Measurements from ENCODE around the gene LYPD6.

- TF ChIP-seq CTCF (IDR thresholded peaks at IDR 0.05): no peak
- no peak for TF ChIP-seq ZFX (IDR thresholded peaks at IDR 0.05; ENCODE audit: borderline replicate concordance)
Measured at GRCh38 chr2:149449017-149449416, 118.6 kb downstream of the LYPD6 start.
